HepG2 (cell line): ENCODE data around the gene RBM23. TPM values are rescaled to one million over a fixed set of nuclear protein-coding genes. Genes with fewer than 3 reads are reported as not detected.

Experiments used
- EED ChIP-seq: sonication (generic); formaldehyde crosslinking; IDR thresholded peaks from 2 replicates; pipeline ENCODE4 v1.5.0; 2020; ENCODE audit warnings: mild to moderate bottlenecking, missing genetic modification reagents
- HNF4A ChIP-seq: sonication (generic); formaldehyde crosslinking; IDR thresholded peaks from 2 replicates; pipeline ENCODE4 v1.4.0; 2020; ENCODE audit warnings: missing genetic modification reagents
- MATR3 ChIP-seq: sonication (generic); formaldehyde crosslinking; IDR thresholded peaks from 2 replicates; pipeline ENCODE4 v1.4.0; 2020; ENCODE audit warnings: missing genetic modification reagents
- MAZ ChIP-seq, 2 experiments: sonication (generic) in 1 of 2; formaldehyde crosslinking in 1 of 2; IDR thresholded peaks; 2 replicates each; pipeline versions ENCODE4 v1.5.0 to v1.6.1; 2012 to 2020; ENCODE audit warnings: low read depth in 2 of 2, mild to moderate bottlenecking in 2 of 2, borderline replicate concordance in 1 of 2, improper control_type of control experiment in 1 of 2, low read length in 1 of 2, missing genetic modification reagents in 1 of 2, moderate library complexity in 1 of 2
- MTA1 ChIP-seq: sonication (generic); formaldehyde crosslinking; IDR thresholded peaks from 2 replicates; pipeline ENCODE4 v1.4.0; 2020; ENCODE audit warnings: missing genetic modification reagents, mild to moderate bottlenecking, borderline replicate concordance
- ZNF44 ChIP-seq: sonication (generic); formaldehyde crosslinking; IDR thresholded peaks from 2 replicates; pipeline ENCODE4 v1.5.1; 2020; ENCODE audit warnings: mild to moderate bottlenecking, missing genetic modification reagents
- ZNF775 ChIP-seq: sonication (generic); formaldehyde crosslinking; IDR thresholded peaks from 2 replicates; pipeline ENCODE4 v1.4.0; 2020; ENCODE audit warnings: missing genetic modification reagents, mild to moderate bottlenecking, moderate library complexity, borderline replicate concordance
- polyA plus RNA-seq, 8 experiments: library from polyadenylated mRNA; depleted of rRNA in 3 of 8; stranded (reverse) in 7 of 8; unstranded in 1 of 8; fragments of >200 nt; fragmentation: Illumina TruSeq in 4 of 8; extraction: Trizol in 4 of 8; gene quantifications; 2 replicates each; pipeline versions ENCODE4 v1.2.1 to v1.2.3, GENCODE V29; 2011 to 2016; ENCODE audit warnings: low read depth in 4 of 8, missing spikeins in 1 of 8, mixed read lengths in 1 of 8; ENCODE audit not compliant: insufficient read depth in 1 of 8
- total RNA-seq, 5 experiments: library from RNA; depleted of rRNA; stranded (reverse); fragments of >200 nt; fragmentation: Illumina TruSeq; extraction: Trizol; gene quantifications; 2 replicates each; pipeline ENCODE4 v1.2.3, GENCODE V29; 2016; ENCODE audit warnings: low read depth in 1 of 5
- TF ChIP-seq, protein P1 (sequence below): sonication (generic); formaldehyde crosslinking; IDR thresholded peaks from 2 replicates; pipeline ENCODE4 v1.5.1; 2020; ENCODE audit warnings: mild to moderate bottlenecking, missing genetic modification reagents, moderate library complexity
- TF ChIP-seq, protein P2 (sequence below): sonication (generic); formaldehyde crosslinking; IDR thresholded peaks from 2 replicates; pipeline ENCODE4 v1.4.0; 2020; ENCODE audit warnings: missing genetic modification reagents
- TF ChIP-seq, protein P3 (sequence below): sonication (generic); formaldehyde crosslinking; IDR thresholded peaks from 2 replicates; pipeline ENCODE4 v1.8.1; 2022; ENCODE audit warnings: mild to moderate bottlenecking, missing genetic modification reagents
- TF ChIP-seq, protein P4 (sequence below): sonication (generic); formaldehyde crosslinking; IDR thresholded peaks from 2 replicates; pipeline ENCODE4 v1.4.0; 2020; ENCODE audit warnings: mild to moderate bottlenecking, missing genetic modification reagents

Gene RBM23
- total and polyA plus RNA-seq, 2 of the 13 experiments (the other 11 are each of a cell fraction or from before 2014, with no cell fraction given) = 1.5 to 2.1 TPM

DNA sequence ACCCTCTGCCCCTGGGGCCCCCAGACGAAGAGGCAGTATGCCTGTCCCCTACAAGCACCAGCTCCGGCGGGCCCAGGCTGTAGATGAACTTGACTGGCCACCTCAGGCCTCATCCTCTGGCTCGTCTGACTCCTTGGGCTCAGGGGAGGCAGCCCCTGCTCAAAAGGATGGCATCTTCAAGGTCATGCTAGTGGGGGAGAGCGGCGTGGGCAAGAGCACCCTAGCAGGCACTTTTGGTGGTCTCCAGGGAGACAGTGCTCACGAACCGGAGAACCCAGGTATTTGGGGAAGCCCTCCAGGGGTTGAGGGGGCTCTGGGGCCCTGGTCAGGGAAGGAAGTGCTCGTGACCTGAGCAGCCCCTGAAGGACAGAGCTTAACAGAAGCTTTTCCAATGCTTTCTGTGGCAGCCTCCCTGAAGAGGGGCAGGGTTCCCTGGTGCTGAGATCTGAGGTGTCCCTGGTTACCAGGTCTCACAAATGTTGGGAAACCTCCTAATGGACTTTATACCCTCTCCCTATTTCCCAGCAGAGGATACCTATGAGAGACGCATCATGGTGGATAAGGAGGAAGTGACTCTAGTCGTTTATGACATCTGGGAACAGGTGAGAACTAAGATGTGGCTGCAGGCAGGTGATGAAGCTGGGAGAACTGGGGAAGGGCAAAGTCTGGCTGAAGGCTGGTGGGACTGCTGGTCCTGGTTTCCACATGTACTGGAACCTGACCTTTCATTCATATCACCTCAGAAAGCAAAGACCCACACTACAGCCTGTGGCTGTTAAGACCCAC lies 34.0 kb downstream of the RBM23 start (continued):
- TF ChIP-seq, protein P1, sequence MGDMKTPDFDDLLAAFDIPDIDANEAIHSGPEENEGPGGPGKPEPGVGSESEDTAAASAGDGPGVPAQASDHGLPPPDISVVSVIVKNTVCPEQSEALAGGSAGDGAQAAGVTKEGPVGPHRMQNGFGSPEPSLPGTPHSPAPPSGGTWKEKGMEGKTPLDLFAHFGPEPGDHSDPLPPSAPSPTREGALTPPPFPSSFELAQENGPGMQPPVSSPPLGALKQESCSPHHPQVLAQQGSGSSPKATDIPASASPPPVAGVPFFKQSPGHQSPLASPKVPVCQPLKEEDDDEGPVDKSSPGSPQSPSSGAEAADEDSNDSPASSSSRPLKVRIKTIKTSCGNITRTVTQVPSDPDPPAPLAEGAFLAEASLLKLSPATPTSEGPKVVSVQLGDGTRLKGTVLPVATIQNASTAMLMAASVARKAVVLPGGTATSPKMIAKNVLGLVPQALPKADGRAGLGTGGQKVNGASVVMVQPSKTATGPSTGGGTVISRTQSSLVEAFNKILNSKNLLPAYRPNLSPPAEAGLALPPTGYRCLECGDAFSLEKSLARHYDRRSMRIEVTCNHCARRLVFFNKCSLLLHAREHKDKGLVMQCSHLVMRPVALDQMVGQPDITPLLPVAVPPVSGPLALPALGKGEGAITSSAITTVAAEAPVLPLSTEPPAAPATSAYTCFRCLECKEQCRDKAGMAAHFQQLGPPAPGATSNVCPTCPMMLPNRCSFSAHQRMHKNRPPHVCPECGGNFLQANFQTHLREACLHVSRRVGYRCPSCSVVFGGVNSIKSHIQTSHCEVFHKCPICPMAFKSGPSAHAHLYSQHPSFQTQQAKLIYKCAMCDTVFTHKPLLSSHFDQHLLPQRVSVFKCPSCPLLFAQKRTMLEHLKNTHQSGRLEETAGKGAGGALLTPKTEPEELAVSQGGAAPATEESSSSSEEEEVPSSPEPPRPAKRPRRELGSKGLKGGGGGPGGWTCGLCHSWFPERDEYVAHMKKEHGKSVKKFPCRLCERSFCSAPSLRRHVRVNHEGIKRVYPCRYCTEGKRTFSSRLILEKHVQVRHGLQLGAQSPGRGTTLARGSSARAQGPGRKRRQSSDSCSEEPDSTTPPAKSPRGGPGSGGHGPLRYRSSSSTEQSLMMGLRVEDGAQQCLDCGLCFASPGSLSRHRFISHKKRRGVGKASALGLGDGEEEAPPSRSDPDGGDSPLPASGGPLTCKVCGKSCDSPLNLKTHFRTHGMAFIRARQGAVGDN (CRISPR knock-in tag) = peak; percentile 19; the same call in 1 of the 2 replicates
- TF ChIP-seq, protein P2, sequence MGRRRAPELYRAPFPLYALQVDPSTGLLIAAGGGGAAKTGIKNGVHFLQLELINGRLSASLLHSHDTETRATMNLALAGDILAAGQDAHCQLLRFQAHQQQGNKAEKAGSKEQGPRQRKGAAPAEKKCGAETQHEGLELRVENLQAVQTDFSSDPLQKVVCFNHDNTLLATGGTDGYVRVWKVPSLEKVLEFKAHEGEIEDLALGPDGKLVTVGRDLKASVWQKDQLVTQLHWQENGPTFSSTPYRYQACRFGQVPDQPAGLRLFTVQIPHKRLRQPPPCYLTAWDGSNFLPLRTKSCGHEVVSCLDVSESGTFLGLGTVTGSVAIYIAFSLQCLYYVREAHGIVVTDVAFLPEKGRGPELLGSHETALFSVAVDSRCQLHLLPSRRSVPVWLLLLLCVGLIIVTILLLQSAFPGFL (CRISPR knock-in tag) = no peak
- TF ChIP-seq HNF4A (CRISPR knock-in tag) (0 out of 2 replicates have a peak, but pooled peaks have one; percentile 11), ZNF775 (CRISPR knock-in tag) (0 out of 2 replicates have a peak, but pooled peaks have one; percentile 15), EED (CRISPR knock-in tag) (0 out of 2 replicates have a peak, but pooled peaks have one; percentile 60), MAZ (IDR thresholded peaks at IDR 0.05; ENCODE audit: borderline replicate concordance, low read depth, low read length) (no peak), MAZ (CRISPR knock-in tag; IDR thresholded peaks at IDR 0.05; ENCODE audit: low read depth) (0 out of 2 replicates have a peak, but pooled peaks have one; percentile 41), MATR3 (0 out of 2 replicates have a peak, but pooled peaks have one; percentile 30), ZNF44 (no peak), MTA1 (0 out of 2 replicates have a peak, but pooled peaks have one; percentile 36)
- TF ChIP-seq, protein P3, sequence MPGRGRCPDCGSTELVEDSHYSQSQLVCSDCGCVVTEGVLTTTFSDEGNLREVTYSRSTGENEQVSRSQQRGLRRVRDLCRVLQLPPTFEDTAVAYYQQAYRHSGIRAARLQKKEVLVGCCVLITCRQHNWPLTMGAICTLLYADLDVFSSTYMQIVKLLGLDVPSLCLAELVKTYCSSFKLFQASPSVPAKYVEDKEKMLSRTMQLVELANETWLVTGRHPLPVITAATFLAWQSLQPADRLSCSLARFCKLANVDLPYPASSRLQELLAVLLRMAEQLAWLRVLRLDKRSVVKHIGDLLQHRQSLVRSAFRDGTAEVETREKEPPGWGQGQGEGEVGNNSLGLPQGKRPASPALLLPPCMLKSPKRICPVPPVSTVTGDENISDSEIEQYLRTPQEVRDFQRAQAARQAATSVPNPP = no peak
- TF ChIP-seq, protein P4, sequence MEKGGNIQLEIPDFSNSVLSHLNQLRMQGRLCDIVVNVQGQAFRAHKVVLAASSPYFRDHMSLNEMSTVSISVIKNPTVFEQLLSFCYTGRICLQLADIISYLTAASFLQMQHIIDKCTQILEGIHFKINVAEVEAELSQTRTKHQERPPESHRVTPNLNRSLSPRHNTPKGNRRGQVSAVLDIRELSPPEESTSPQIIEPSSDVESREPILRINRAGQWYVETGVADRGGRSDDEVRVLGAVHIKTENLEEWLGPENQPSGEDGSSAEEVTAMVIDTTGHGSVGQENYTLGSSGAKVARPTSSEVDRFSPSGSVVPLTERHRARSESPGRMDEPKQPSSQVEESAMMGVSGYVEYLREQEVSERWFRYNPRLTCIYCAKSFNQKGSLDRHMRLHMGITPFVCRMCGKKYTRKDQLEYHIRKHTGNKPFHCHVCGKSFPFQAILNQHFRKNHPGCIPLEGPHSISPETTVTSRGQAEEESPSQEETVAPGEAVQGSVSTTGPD (CRISPR knock-in tag) = 0 out of 2 replicates have a peak, but pooled peaks have one; percentile 27
